ENCODE measurements around the gene PFDN2.

DNA sequence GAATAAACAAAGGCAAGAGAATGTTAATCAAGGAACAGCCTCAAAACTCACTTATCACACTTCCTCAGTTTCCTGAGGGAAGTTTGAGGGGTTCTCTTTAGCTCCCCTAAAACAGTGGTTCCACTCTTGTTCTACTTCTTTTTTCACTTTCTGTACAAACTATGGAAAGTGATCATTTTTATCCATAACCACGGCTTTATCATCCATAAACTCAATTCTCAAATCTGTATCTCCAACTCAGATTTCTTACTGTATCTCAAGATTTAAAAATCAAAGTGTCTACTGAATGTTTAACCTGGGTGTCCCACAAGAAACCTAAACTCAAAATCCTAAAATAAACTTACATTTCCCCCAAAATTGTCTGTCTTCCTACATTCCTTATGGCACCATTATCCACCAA lies 3.9 kb downstream of the PFDN2 start:
- TF ChIP-seq, protein P1, sequence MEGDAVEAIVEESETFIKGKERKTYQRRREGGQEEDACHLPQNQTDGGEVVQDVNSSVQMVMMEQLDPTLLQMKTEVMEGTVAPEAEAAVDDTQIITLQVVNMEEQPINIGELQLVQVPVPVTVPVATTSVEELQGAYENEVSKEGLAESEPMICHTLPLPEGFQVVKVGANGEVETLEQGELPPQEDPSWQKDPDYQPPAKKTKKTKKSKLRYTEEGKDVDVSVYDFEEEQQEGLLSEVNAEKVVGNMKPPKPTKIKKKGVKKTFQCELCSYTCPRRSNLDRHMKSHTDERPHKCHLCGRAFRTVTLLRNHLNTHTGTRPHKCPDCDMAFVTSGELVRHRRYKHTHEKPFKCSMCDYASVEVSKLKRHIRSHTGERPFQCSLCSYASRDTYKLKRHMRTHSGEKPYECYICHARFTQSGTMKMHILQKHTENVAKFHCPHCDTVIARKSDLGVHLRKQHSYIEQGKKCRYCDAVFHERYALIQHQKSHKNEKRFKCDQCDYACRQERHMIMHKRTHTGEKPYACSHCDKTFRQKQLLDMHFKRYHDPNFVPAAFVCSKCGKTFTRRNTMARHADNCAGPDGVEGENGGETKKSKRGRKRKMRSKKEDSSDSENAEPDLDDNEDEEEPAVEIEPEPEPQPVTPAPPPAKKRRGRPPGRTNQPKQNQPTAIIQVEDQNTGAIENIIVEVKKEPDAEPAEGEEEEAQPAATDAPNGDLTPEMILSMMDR (IDR thresholded peaks at IDR 0.05): no peak
- no peak for TF ChIP-seq EZH2 (IDR thresholded peaks at IDR 0.05)
- TF ChIP-seq EZH2phosphoT487 (IDR thresholded peaks at IDR 0.05): no peak
